ENCODE data around the gene DBP. TPM values are rescaled to one million over a fixed set of nuclear protein-coding genes. Genes with fewer than 3 reads are reported as not detected.
"Not testable (repeated sequence)": the region's sequence is repeated elsewhere in the genome, so short reads cannot be mapped to it uniquely, and the experiment has no call there.

DBP gene
- total RNA-seq, 1 donor from 2014 or later = 3.9 TPM

DNA sequence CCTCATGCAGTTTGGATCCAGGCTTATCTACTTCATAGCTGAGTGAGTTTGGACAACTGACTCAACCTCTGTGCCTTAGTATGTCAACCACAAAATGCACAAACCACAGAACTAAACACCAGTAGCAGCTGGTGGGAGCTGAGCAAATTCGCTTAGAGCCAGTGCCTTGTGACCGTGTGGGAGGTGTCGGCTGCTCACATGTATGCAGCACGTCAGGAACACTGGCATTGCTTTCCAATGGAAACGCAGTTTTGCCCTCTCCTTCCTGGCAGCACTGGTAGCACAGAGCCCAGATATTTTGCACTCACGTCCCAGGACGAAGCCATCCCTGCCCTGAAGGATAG lies 43.9 kb upstream of the DBP start:
- DNase-seq (ENCODE audit: low spot score) = no peak
- H3K4me1 Mint-ChIP-seq (ENCODE audit: low read depth) = no peaks in the 10 kb centered on the region
- H3K9me3 Mint-ChIP-seq (ENCODE audit: low read depth) = no peaks in the 10 kb centered on the region
- H3K36me3 Mint-ChIP-seq (ENCODE audit: low read depth) = no peaks in the 10 kb centered on the region
- TF ChIP-seq, protein P1, sequence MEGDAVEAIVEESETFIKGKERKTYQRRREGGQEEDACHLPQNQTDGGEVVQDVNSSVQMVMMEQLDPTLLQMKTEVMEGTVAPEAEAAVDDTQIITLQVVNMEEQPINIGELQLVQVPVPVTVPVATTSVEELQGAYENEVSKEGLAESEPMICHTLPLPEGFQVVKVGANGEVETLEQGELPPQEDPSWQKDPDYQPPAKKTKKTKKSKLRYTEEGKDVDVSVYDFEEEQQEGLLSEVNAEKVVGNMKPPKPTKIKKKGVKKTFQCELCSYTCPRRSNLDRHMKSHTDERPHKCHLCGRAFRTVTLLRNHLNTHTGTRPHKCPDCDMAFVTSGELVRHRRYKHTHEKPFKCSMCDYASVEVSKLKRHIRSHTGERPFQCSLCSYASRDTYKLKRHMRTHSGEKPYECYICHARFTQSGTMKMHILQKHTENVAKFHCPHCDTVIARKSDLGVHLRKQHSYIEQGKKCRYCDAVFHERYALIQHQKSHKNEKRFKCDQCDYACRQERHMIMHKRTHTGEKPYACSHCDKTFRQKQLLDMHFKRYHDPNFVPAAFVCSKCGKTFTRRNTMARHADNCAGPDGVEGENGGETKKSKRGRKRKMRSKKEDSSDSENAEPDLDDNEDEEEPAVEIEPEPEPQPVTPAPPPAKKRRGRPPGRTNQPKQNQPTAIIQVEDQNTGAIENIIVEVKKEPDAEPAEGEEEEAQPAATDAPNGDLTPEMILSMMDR (IDR thresholded peaks at IDR 0.05) = no peak
- no peaks in the 10 kb centered on the region for H3K27me3 Mint-ChIP-seq (ENCODE audit: low read depth)
- H3K27ac Mint-ChIP-seq (ENCODE audit: unreplicated experiment) = no peak overlapping the region
- no peak overlapping the region for H3K4me3 Mint-ChIP-seq (ENCODE audit: unreplicated experiment)

DNA sequence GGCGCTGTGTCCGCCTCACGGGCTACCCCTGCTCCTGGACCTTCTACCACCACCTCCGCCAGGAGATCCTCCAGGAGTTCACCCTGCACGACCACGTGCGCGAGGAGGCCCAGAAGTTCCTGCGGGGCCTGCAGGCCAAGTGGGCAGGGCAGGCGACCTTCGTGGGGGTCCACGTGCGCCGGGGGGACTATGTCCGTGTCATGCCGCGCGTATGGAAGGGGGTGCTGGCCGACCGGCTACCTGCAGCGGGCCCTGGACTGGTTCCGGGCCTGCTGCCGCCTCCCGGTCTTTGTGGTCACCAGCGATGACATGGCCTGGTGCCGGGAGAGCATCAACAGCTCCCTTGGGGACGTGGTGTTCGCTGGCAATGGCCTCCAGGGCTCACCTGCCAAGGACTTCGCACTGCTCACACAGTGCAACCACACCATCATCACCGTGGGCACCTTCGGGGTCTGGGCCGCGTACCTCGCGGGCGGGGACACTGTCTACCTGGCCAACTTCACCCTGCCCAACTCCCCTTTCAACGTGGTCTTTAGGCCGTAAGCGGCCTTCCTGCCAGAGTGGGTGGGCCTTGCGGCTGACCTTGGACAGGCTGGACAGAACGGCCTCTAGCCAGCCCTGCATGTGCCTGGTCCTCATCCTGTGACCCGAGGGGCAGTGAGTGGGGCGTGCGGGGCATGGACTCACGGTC lies 43.4 kb upstream of the DBP start:
- H3K36me3 Mint-ChIP-seq (ENCODE audit: low read depth) = no peaks in the 10 kb centered on the region
- no peaks in the 10 kb centered on the region for H3K9me3 Mint-ChIP-seq (ENCODE audit: low read depth)
- no peak for DNase-seq (ENCODE audit: low spot score)
- H3K4me3 Mint-ChIP-seq (ENCODE audit: unreplicated experiment) = no peak overlapping the region
- H3K4me1 Mint-ChIP-seq (ENCODE audit: low read depth) = peaks cover under 1% of the 10 kb centered on the region
- H3K27ac Mint-ChIP-seq (ENCODE audit: unreplicated experiment) = no peak overlapping the region
- TF ChIP-seq, protein P1 (IDR thresholded peaks at IDR 0.05) = no peak
- H3K27me3 Mint-ChIP-seq (ENCODE audit: low read depth) = no peaks in the 10 kb centered on the region

DNA sequence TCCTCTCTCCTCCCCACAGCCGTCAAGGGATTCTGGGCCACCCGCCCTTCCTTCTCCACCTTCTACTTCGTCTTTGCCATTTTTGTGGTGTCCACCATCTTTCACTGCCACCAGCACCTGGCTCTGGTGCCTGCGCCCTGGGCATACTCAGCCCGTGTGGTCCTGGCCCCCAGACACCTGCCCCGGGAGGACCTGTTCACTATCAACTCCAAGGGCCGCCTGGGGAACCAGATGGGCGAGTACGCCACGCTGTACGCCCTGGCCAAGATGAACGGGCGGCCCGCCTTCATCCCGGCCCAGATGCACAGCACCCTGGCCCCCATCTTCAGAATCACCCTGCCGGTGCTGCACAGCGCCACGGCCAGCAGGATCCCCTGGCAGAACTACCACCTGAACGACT lies 42.8 kb upstream of the DBP start:
- not testable (repeated sequence) for H3K4me3 Mint-ChIP-seq (ENCODE audit: unreplicated experiment); H3K4me1 Mint-ChIP-seq (ENCODE audit: low read depth); DNase-seq (ENCODE audit: low spot score); H3K27ac Mint-ChIP-seq (ENCODE audit: unreplicated experiment); H3K27me3 Mint-ChIP-seq (ENCODE audit: low read depth); H3K9me3 Mint-ChIP-seq (ENCODE audit: low read depth); H3K36me3 Mint-ChIP-seq (ENCODE audit: low read depth)

DNA sequence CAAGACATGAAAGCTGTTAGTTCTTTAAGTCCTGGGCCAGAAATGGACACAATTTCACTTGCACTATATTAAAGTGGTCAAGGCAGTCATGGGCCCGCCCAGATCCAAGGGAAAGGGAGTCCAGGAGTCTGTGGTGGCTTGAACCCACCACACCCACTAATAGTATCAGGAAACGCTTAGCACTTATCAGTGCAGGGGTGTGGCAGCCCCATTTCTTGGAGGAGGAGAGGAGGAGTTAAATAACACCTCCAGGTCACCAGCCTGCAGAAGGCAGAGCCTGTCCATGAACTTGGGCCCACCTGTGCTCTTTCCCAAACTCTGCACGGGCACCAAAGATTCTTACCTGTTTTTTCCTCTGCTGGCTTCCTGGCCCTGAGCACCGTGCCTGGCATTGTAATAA lies 41.0 kb upstream of the DBP start:
- no peak overlapping the region for H3K27ac Mint-ChIP-seq (ENCODE audit: unreplicated experiment)
- TF ChIP-seq, protein P1 (IDR thresholded peaks at IDR 0.05) = no peak
- H3K9me3 Mint-ChIP-seq (ENCODE audit: low read depth) = no peaks in the 10 kb centered on the region
- H3K27me3 Mint-ChIP-seq (ENCODE audit: low read depth) = no peaks in the 10 kb centered on the region
- no peak overlapping the region for H3K4me3 Mint-ChIP-seq (ENCODE audit: unreplicated experiment)
- peaks cover 7% of the 10 kb centered on the region for H3K4me1 Mint-ChIP-seq (ENCODE audit: low read depth)
- no peak for DNase-seq (ENCODE audit: low spot score)
- H3K36me3 Mint-ChIP-seq (ENCODE audit: low read depth) = no peaks in the 10 kb centered on the region

DNA sequence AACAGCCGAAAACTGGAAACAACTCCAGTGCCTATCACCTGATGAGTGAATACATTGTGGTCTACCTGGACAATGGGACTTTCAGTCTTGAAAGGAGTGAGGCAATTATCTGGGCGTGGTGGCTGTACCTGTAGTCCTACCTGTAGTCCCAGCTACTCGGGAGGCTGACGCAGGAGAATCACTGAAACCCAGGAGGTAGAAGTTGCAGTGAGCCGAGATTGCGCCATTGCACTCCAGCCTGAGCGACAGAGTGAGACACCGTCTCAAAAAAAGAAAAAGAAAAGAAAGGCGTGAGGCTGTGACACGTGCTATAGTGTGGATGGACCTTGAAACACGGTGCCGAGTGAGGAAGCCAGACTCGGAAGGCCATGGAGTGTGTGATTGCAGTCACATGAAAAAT lies 39.7 kb upstream of the DBP start:
- peaks cover 7% of the 10 kb centered on the region for H3K4me1 Mint-ChIP-seq (ENCODE audit: low read depth)
- H3K4me3 Mint-ChIP-seq (ENCODE audit: unreplicated experiment) = no peak overlapping the region
- DNase-seq (ENCODE audit: low spot score) = no peak
- H3K27ac Mint-ChIP-seq (ENCODE audit: unreplicated experiment) = no peak overlapping the region
- H3K27me3 Mint-ChIP-seq (ENCODE audit: low read depth) = no peaks in the 10 kb centered on the region
- no peaks in the 10 kb centered on the region for H3K36me3 Mint-ChIP-seq (ENCODE audit: low read depth)
- H3K9me3 Mint-ChIP-seq (ENCODE audit: low read depth) = no peaks in the 10 kb centered on the region
- TF ChIP-seq, protein P1 (IDR thresholded peaks at IDR 0.05) = no peak

DNA sequence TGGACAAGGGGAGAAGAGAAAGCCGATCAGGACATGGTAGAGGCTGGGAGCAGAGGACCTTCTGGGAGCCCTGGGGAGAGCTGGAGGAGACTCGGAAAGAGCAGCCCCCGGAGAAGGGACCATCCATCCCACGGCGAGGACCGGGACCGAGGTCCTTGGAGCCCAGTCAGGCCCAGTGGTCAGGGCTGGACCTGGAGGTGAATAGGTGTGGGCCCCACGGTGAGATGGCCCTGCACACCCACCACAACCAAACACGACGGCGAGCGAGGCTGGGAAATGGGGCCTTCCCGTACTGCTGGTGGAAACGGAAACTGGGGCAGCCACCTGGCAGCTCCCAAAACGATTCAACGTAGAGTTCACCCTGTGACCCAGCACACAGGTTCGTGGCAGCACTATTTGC lies 39.3 kb upstream of the DBP start:
- Mint-ChIP-seq H3K27me3 (ENCODE audit: low read depth) (no peaks in the 10 kb centered on the region), H3K9me3 (ENCODE audit: low read depth) (no peaks in the 10 kb centered on the region), H3K4me1 (ENCODE audit: low read depth) (peaks cover 7% of the 10 kb centered on the region), H3K36me3 (ENCODE audit: low read depth) (no peaks in the 10 kb centered on the region), H3K27ac (ENCODE audit: unreplicated experiment) (no peak overlapping the region), H3K4me3 (ENCODE audit: unreplicated experiment) (no peak overlapping the region)
- no peak for DNase-seq (ENCODE audit: low spot score)
- TF ChIP-seq, protein P1 (IDR thresholded peaks at IDR 0.05) = no peak

Data from chondrocyte (in vitro differentiated cells).